ENCODE data around the gene SLIT3. TPM values are rescaled to one million over a fixed set of nuclear protein-coding genes. Genes with fewer than 3 reads are reported as not detected.
"Not testable (repeated sequence)": the region's sequence is repeated elsewhere in the genome, so short reads cannot be mapped to it uniquely, and the experiment has no call there.

Gene SLIT3
- total RNA-seq, 1 donor from 2014 or later = 5.0 TPM

DNA sequence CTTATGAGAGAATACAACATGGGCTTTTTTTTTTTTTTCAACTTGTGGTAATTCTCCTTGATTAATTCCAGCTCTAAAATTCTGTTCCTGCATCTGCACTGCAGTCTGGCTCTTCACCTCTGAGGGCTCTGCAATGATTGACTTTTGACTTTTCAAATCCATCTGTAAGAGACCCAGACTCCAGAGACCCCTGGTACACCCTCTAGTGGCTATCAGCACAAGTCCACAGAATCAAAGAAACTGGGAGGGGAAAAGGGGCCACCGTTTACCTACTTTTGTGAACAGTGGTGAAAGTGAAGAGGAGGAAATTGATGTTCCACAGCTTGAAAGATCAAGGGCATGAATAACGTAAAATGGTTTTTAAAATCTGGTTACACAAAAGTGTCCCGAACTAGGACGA, 151.6 kb downstream of the SLIT3 start:
- H3K36me3 ChIP-seq (ENCODE audit: control insufficient read depth, insufficient read depth, low read length) = no peaks in the 10 kb centered on the region
- TF ChIP-seq CTCF (IDR thresholded peaks at IDR 0.05; ENCODE audit: insufficient read depth, low read length, poor library complexity, severe bottlenecking) = peak; percentile 47
- no peaks in the 10 kb centered on the region for H3K27me3 ChIP-seq (ENCODE audit: control insufficient read depth, insufficient read depth, low read length)
- H3K4me3 ChIP-seq (ENCODE audit: low read depth, low read length) = no peak overlapping the region
- no peak for DNase-seq (ENCODE audit: low read depth)

DNA sequence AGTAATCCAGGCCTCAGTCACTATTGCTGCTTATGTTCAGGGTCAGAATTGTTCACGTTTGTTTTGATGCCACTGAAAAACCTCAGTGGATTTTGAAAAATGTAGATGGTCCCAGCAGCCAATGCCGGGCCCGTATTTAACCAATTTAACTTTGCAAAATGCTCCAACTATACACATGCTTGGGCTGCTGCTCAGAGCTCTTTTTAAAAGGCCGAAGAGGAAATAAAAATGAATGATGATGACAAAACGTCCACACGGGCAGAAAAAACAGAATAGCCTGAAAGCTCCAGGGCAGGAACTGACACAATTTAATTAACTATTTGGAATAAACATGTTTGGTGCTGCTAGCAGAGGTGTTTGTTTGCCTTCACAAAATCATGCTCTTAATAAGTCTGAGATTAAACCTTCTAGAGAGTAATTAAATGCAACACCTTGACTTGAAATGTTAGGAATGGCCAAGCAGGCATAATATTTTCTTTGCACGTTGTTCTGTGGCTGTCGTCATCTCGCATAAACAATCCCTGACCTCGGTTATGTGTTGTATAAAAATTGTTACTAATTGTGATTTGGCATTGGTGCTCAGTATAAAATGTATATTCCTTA, 152.7 kb downstream of the SLIT3 start:
- H3K36me3 ChIP-seq (ENCODE audit: control insufficient read depth, insufficient read depth, low read length) = no peaks in the 10 kb centered on the region
- no peak for DNase-seq (ENCODE audit: low read depth)
- no peak for TF ChIP-seq CTCF (IDR thresholded peaks at IDR 0.05; ENCODE audit: insufficient read depth, low read length, poor library complexity, severe bottlenecking)
- no peaks in the 10 kb centered on the region for H3K27me3 ChIP-seq (ENCODE audit: control insufficient read depth, insufficient read depth, low read length)
- H3K4me3 ChIP-seq (ENCODE audit: low read depth, low read length) = no peak overlapping the region

DNA sequence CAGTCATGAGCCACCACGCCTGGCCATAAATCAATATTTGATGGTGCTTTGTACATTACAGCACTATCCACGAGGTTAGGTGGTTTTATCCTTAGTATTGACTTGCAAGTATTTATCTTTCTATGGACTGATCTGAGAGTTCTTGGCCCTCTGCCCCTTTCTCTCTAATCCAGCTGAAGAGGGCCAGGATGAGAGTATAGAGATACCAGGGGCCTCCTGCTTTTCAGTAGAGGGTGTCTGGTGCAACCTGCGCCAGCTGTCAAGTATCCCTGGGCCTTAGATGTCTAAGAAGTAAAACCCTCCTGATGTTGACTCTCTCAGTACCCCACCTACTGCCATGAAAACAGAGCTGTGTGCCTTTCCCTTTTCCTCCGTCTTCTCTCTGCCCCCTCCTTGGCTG, 153.4 kb downstream of the SLIT3 start:
- no peak for TF ChIP-seq CTCF (IDR thresholded peaks at IDR 0.05; ENCODE audit: insufficient read depth, low read length, poor library complexity, severe bottlenecking)
- Histone ChIP-seq H3K36me3 (ENCODE audit: control insufficient read depth, insufficient read depth, low read length) (no peaks in the 10 kb centered on the region), H3K4me3 (ENCODE audit: low read depth, low read length) (no peak overlapping the region), H3K27me3 (ENCODE audit: control insufficient read depth, insufficient read depth, low read length) (no peaks in the 10 kb centered on the region)
- no peak for DNase-seq (ENCODE audit: low read depth)

- no peak for TF ChIP-seq CTCF (IDR thresholded peaks at IDR 0.05; ENCODE audit: insufficient read depth, low read length, poor library complexity, severe bottlenecking)
- no peaks in the 10 kb centered on the region for H3K27me3 ChIP-seq (ENCODE audit: control insufficient read depth, insufficient read depth, low read length)
- no peak for DNase-seq (ENCODE audit: low read depth)
These were observed 154.8 kb downstream of the SLIT3 start for GRCh38 chr5:169146158-169146557.

DNA sequence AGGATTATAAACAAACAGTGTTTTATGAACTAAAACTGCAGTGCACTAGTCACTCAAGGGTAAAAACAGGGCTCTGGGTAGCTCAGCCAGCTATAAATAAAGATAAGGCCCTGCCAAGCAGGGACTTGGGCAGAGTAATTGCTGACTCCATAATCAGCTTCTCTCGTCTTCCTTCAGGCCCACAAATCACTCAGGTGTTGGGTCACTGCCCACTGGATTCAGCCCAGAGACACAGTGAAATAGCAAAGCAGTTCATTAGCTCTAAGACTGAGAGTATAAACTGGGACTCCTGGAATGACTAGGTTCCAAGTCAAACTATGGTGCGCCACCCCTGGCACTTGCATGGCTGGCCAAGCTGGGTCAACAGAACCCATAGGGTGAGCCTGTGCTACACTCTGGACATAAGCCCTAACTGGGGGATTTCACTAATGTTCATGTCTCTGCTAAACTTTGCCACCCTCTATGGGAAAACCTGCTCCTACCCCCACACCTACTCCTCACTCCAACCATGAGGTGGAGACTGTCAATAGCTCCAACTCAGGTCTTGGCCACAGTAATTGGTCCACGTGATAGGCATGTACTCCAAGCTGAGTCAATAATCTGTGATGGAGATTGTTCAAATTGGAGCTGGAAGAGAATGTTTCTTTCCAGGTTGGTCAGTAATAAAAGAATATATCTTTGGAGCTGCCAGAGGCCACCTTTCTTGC, 158.5 kb downstream of the SLIT3 start:
- Histone ChIP-seq H3K27me3 (ENCODE audit: control insufficient read depth, insufficient read depth, low read length) (no peaks in the 10 kb centered on the region), H3K4me3 (ENCODE audit: low read depth, low read length) (no peak overlapping the region), H3K36me3 (ENCODE audit: control insufficient read depth, insufficient read depth, low read length) (no peaks in the 10 kb centered on the region)
- no peak for DNase-seq (ENCODE audit: low read depth)
- no peak for TF ChIP-seq CTCF (IDR thresholded peaks at IDR 0.05; ENCODE audit: insufficient read depth, low read length, poor library complexity, severe bottlenecking)

More at GRCh38 chr5:169146158-169146557, 154.8 kb downstream of the SLIT3 start:
- Histone ChIP-seq H3K4me3 (ENCODE audit: low read depth, low read length) (no peak overlapping the region), H3K36me3 (ENCODE audit: control insufficient read depth, insufficient read depth, low read length) (no peaks in the 10 kb centered on the region)

GRCh38 chr5:169140215-169140614, 160.7 kb downstream of the SLIT3 start:
- H3K27me3 ChIP-seq (ENCODE audit: control insufficient read depth, insufficient read depth, low read length); DNase-seq (ENCODE audit: low read depth); H3K36me3 ChIP-seq (ENCODE audit: control insufficient read depth, insufficient read depth, low read length); H3K4me3 ChIP-seq (ENCODE audit: low read depth, low read length): not testable (repeated sequence)
